ENCODE measurements around the gene AMZ1. TPM values are rescaled to one million over a fixed set of nuclear protein-coding genes. Genes with fewer than 3 reads are reported as not detected.

The AMZ1 gene
- total and polyA plus RNA-seq, 10 of the 15 experiments (the other 5 are each of a cell fraction or from before 2014, with no cell fraction given), result 0.02 to 2.0 (median 0.69) TPM

DNA sequence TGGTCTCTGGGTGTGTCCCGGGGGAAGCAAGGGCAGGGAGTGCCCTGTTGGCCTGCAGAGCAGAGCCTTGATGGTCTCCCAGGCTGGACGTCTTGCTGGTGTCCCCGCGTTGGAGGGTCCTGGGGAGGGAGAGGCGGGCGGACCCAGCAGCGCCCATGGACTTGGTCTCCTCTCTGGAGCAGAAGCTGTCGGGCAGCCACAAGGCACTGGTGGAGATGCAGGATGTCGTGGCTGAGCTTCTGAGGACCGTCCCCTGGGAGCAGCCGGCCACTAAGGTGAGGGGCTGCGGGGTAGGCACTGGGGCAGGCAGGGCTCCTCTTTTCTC is 35.3 kb upstream of the AMZ1 start (continued):
- TF ChIP-seq E2F4 (IDR thresholded peaks at IDR 0.05; ENCODE audit: low read depth, low read length) (no peak), TCF7 (IDR thresholded peaks at IDR 0.05; ENCODE audit: borderline replicate concordance) (no peak), BRCA1 (IDR thresholded peaks at IDR 0.05; ENCODE audit: low read depth, low read length) (no peak)

DNA sequence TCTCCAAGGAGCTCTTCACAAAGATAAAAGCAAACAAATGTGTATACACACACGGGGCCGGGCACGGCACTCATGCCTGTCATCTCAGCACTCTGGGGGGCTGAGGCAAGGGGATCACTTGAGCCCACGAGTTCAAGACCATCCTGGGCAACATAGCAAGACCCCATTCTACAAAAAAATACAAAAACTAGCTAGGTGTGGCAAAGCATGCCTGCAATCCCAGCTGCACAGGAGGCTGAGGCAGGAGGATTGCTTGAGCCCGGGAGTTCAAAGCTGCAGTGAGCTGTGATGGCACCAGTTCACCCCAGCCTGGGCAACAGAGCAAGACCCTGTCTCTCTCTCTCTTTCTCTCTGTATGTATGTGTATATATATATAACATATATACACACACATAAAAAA is 33.9 kb upstream of the AMZ1 start:
- Histone ChIP-seq H3K27ac (ENCODE audit: control insufficient read depth, insufficient read depth) (no peak overlapping the region), H3K9me3 (replicated peaks; ENCODE audit: control insufficient read depth, insufficient read depth, low read length) (no peaks in the 10 kb centered on the region), H3K27me3 (replicated peaks in 1 of 2; ENCODE audit: control insufficient read depth in 2 of 2, insufficient read depth in 2 of 2, low read length in 1 of 2) (no peaks in the 10 kb centered on the region), H2AFZ (ENCODE audit: control insufficient read depth, low read depth, low read length) (no peak overlapping the region), H3K4me2 (ENCODE audit: control insufficient read depth, insufficient read depth) (no peak overlapping the region), H3K4me3 (no peak overlapping the region), H3K9ac (ENCODE audit: control insufficient read depth, insufficient read depth, low read length) (no peak overlapping the region), H3K36me3 (ENCODE audit: control insufficient read depth in 2 of 2, insufficient read depth in 2 of 2, low read length in 1 of 2) (no peaks in the 10 kb centered on the region; a peak in 2 of 4 replicates), H3K4me1 (ENCODE audit: control insufficient read depth, insufficient read depth, low read length) (no peaks in the 10 kb centered on the region), H3K79me2 (ENCODE audit: control insufficient read depth, insufficient read depth, low read length) (no peaks in the 10 kb centered on the region), H4K20me1 (ENCODE audit: control insufficient read depth, insufficient read depth) (no peaks in the 10 kb centered on the region)
- ChIA-PET SMC1A (ENCODE audit: uncharacterized antibody, unreplicated experiment) (interaction anchor here (0.7 to 1.5 kb wide), 2 partner anchors 56 to 145 kb away, joined by 3 to 6 read pairs; no protein-coding TSS in a partner anchor), RAD21 (ENCODE audit: unreplicated experiment) (no interaction called here), POLR2A (interaction anchor here (2.2 kb wide), 1 partner anchor 10 kb away, joined by 5 read pairs; no protein-coding TSS in a partner anchor), CTCF (interaction anchor here (1.0 to 1.3 kb wide), 4 partner anchors 19 to 202 kb away, joined by 3 read pairs; no protein-coding TSS in a partner anchor)
- in situ Hi-C loops (cut with MboI) (no loop called here), intact Hi-C loops (cut with micrococcal nuclease; ENCODE audit: unreplicated experiment) (no loop called here)
- WGBS (ENCODE audit: insufficient coverage, insufficient replicate concordance, low lambda C conversion rate, missing lambda C conversion rate), result 79% methylated on average over 5 of the region's 5 CpGs
- DNase-seq (ENCODE audit: low read depth, low spot score) (no peak), ATAC-seq (no peak), FAIRE-seq (no peak)
- BruUV-seq (replicated peaks), result no TSS peak
- no peak for TF ChIP-seq ESRRA (IDR thresholded peaks at IDR 0.05; ENCODE audit: low read length)
- TF ChIP-seq NBN (IDR thresholded peaks at IDR 0.05), result no peak
- TF ChIP-seq RCOR1 (conservative IDR thresholded peaks at IDR 0.05; ENCODE audit: low read depth, low read length), result no peak
- TF ChIP-seq CBX3 (IDR thresholded peaks at IDR 0.05; ENCODE audit: borderline replicate concordance, low read depth), result no peak
- TF ChIP-seq JUNB (IDR thresholded peaks at IDR 0.05), result no peak
- no peak for TF ChIP-seq CEBPB (IDR thresholded peaks at IDR 0.05; ENCODE audit: borderline replicate concordance in 1 of 2, low read depth in 2 of 2, low read length in 2 of 2)
- TF ChIP-seq, protein P1, sequence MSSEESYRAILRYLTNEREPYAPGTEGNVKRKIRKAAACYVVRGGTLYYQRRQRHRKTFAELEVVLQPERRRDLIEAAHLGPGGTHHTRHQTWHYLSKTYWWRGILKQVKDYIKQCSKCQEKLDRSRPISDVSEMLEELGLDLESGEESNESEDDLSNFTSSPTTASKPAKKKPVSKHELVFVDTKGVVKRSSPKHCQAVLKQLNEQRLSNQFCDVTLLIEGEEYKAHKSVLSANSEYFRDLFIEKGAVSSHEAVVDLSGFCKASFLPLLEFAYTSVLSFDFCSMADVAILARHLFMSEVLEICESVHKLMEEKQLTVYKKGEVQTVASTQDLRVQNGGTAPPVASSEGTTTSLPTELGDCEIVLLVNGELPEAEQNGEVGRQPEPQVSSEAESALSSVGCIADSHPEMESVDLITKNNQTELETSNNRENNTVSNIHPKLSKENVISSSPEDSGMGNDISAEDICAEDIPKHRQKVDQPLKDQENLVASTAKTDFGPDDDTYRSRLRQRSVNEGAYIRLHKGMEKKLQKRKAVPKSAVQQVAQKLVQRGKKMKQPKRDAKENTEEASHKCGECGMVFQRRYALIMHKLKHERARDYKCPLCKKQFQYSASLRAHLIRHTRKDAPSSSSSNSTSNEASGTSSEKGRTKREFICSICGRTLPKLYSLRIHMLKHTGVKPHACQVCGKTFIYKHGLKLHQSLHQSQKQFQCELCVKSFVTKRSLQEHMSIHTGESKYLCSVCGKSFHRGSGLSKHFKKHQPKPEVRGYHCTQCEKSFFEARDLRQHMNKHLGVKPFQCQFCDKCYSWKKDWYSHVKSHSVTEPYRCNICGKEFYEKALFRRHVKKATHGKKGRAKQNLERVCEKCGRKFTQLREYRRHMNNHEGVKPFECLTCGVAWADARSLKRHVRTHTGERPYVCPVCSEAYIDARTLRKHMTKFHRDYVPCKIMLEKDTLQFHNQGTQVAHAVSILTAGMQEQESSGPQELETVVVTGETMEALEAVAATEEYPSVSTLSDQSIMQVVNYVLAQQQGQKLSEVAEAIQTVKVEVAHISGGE (CRISPR knock-in tag; IDR thresholded peaks at IDR 0.05), result no peak
- TF ChIP-seq MTA3 (IDR thresholded peaks at IDR 0.05; ENCODE audit: borderline replicate concordance, low read length), result no peak
- no peak for TF ChIP-seq EZH2 (IDR thresholded peaks at IDR 0.05; ENCODE audit: borderline replicate concordance, control insufficient read depth, low read depth, low read length)

All from GM12878 (cell line).